ENCODE measurements around the gene RASGEF1B. TPM values are rescaled to one million over a fixed set of nuclear protein-coding genes. Genes with fewer than 3 reads are reported as not detected.

The RASGEF1B gene
- total RNA-seq, 1 donor from 2014 or later: 10.2 TPM

DNA sequence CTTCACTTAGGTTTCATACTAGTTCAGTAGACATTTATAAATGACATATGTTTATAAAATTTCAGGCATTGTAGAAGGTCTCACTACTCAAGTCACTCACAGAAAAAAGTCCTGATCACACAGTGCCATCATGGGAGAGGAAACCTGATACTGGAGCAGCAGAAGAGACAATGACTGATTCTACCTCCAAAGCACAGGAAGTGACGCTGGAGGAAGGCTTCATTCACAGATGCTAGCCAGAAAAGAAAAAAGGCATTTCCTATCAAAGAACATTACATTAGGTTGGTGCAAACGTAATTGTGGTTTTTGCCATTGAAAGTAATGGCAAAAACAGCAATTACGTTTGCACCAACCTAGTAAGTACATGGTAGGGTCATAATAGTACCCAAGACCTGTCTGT, 79.5 kb downstream of the RASGEF1B start:
- H3K27ac Mint-ChIP-seq: no peak overlapping the region
- H3K36me3 Mint-ChIP-seq (ENCODE audit: insufficient read depth): peaks cover 6% of the 10 kb centered on the region
- peaks cover 29% of the 10 kb centered on the region for H3K4me1 Mint-ChIP-seq (ENCODE audit: low read depth)
- TF ChIP-seq, protein P1, sequence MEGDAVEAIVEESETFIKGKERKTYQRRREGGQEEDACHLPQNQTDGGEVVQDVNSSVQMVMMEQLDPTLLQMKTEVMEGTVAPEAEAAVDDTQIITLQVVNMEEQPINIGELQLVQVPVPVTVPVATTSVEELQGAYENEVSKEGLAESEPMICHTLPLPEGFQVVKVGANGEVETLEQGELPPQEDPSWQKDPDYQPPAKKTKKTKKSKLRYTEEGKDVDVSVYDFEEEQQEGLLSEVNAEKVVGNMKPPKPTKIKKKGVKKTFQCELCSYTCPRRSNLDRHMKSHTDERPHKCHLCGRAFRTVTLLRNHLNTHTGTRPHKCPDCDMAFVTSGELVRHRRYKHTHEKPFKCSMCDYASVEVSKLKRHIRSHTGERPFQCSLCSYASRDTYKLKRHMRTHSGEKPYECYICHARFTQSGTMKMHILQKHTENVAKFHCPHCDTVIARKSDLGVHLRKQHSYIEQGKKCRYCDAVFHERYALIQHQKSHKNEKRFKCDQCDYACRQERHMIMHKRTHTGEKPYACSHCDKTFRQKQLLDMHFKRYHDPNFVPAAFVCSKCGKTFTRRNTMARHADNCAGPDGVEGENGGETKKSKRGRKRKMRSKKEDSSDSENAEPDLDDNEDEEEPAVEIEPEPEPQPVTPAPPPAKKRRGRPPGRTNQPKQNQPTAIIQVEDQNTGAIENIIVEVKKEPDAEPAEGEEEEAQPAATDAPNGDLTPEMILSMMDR (IDR thresholded peaks at IDR 0.05; ENCODE audit: unreplicated experiment): no peak
- H3K27me3 Mint-ChIP-seq: no peaks in the 10 kb centered on the region
- no peak overlapping the region for H3K4me3 Mint-ChIP-seq (ENCODE audit: low read depth)
- peaks cover 11% of the 10 kb centered on the region for H3K9me3 Mint-ChIP-seq (ENCODE audit: low read depth)
- no peak for DNase-seq (ENCODE audit: low spot score, unreplicated experiment)

DNA sequence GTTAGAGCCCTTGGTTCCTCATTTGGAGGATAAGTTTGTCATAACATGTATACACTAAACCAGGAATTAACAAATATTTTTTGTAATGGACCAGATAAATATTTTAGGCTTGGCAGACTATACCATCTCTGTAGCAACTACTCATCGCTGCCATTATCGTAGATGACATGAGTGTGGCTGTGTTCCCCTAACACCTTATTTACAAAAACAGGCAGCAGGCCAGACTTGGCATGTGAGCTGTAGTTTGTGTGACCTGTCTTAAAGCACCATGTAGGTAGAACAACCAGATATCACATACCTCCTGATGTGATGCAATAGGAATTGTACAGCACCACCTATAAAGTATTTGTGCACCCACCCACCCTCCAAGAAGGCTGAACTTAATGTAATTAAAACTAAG, 82.0 kb downstream of the RASGEF1B start:
- no peaks in the 10 kb centered on the region for H3K27me3 Mint-ChIP-seq
- H3K27ac Mint-ChIP-seq: no peak overlapping the region
- DNase-seq (ENCODE audit: low spot score, unreplicated experiment): no peak
- H3K36me3 Mint-ChIP-seq (ENCODE audit: insufficient read depth): peaks cover 16% of the 10 kb centered on the region
- H3K4me1 Mint-ChIP-seq (ENCODE audit: low read depth): peaks cover 10% of the 10 kb centered on the region
- no peak overlapping the region for H3K4me3 Mint-ChIP-seq (ENCODE audit: low read depth)
- TF ChIP-seq, protein P1 (IDR thresholded peaks at IDR 0.05; ENCODE audit: unreplicated experiment): no peak
- H3K9me3 Mint-ChIP-seq (ENCODE audit: low read depth): peaks cover 31% of the 10 kb centered on the region

DNA sequence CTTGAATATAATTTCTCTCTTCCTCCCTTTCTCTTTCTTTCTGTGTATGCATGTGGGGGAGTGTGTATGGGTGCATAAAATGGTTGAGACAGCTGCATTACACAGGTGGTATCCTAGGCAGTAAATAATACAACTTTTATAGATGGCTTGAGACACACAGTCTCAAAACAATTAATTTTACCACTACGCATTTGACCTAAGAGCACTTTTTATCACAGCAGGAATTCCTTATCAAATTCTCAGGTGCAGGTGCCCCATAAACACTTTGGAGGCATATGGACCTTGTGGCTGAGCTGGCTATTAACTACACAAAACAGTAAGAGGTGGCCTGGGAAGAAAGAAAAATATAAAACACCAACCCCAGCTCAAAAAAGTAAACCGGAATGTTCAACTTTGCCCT, 91.3 kb downstream of the RASGEF1B start:
- Mint-ChIP-seq H3K36me3 (ENCODE audit: insufficient read depth) (peaks cover 18% of the 10 kb centered on the region), H3K9me3 (ENCODE audit: low read depth) (peaks cover 21% of the 10 kb centered on the region), H3K4me3 (ENCODE audit: low read depth) (no peak overlapping the region), H3K4me1 (ENCODE audit: low read depth) (peaks cover 43% of the 10 kb centered on the region), H3K27me3 (no peaks in the 10 kb centered on the region), H3K27ac (peak overlapping the region; percentile 96)
- TF ChIP-seq, protein P1 (IDR thresholded peaks at IDR 0.05; ENCODE audit: unreplicated experiment): no peak
- no peak for DNase-seq (ENCODE audit: low spot score, unreplicated experiment)

DNA sequence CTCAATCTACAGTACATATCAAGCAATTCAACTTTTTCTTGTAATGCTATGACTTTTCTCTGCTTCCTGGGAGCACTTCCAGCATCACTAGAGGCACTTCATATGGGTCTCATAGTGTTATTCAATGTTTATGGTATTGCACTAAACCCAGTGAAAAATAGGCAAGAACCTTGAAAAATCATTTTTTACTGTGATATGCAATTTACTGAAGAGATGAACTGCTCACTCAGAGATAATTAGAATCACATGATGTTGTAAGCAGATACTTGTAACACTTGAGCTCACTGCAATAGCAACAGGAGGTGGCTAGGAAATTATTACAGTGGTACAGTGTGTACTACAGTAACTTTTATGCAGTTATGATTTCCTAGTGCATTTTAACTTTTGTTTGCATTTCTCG, 93.3 kb downstream of the RASGEF1B start:
- TF ChIP-seq, protein P1 (IDR thresholded peaks at IDR 0.05; ENCODE audit: unreplicated experiment): no peak
- Mint-ChIP-seq H3K9me3 (ENCODE audit: low read depth) (peaks cover 17% of the 10 kb centered on the region), H3K27ac (peak overlapping the region; percentile 29), H3K4me3 (ENCODE audit: low read depth) (no peak overlapping the region), H3K27me3 (no peaks in the 10 kb centered on the region), H3K4me1 (ENCODE audit: low read depth) (peaks cover 52% of the 10 kb centered on the region), H3K36me3 (ENCODE audit: insufficient read depth) (peaks cover 8% of the 10 kb centered on the region)
- DNase-seq (ENCODE audit: low spot score, unreplicated experiment): no peak

DNA sequence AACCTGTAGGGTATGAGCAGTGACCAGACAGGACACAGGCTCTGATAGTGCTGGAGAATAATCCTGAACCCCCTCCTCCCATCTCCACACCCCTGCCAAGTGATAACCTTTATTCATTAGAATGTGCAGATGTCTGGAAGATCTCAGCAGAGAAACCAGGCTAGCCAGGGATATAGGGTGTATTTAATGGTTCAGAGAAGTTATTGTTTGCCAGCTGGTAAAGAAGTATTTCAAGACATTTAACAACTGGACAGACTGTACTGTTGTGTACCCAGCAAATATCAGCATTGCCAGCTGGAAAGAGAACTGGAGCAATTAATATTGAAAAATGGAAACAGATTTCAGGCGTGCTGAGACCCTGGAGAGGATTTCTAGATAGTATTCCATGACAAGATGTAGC, 94.5 kb downstream of the RASGEF1B start:
- peak overlapping the region; percentile 54 for H3K27ac Mint-ChIP-seq
- DNase-seq (ENCODE audit: low spot score, unreplicated experiment): no peak
- H3K4me1 Mint-ChIP-seq (ENCODE audit: low read depth): peaks cover 47% of the 10 kb centered on the region
- no peak overlapping the region for H3K4me3 Mint-ChIP-seq (ENCODE audit: low read depth)
- TF ChIP-seq, protein P1 (IDR thresholded peaks at IDR 0.05; ENCODE audit: unreplicated experiment): no peak
- H3K27me3 Mint-ChIP-seq: no peaks in the 10 kb centered on the region
- H3K9me3 Mint-ChIP-seq (ENCODE audit: low read depth): peaks cover 18% of the 10 kb centered on the region
- peaks cover 2% of the 10 kb centered on the region for H3K36me3 Mint-ChIP-seq (ENCODE audit: insufficient read depth)
